ENCODE measurements around the gene AKT1.
A peak's percentile ranks its signal among the peaks of the same experiment; 100 is the strongest.

Gene AKT1

DNA sequence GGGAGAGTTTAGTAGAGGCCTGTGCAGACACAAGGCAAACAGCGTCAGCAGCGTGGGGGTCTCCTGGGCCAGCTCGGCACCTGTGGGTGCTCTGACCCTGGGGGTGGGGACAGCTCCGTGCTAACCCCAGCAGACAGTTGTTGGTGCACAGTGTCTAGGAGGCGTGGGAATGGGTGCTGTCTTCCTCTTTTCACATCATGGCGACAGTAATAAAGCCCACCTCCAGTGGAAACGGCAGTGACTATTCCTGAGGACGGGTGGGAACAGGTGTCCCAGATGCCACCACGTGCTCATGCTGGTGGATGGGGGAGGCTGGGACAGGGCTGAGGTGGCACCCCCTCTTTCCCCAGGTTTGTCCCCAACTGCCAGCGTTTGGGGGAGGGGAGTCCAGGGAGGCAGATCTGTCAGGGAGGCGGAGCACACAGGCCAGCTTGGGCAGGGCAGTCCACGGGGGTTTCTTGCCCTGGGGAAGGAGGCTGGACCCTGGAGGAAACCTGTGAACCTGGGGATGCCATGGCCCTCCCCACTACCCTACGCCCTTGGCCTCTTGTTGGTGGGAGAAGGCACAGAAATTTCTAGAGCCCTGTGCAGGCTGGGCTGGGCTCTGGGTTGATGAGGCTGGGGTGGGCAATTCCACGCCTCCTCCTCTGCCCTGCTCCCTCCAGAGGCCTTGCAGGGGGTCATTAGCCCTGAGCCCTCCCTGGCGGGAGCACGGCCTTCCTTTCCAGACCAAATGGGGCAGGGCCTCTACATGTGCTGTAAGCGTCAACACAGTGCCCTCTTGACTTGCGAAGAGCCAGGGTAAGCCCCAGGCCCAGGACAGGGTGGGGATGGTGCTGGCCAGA, 9.2 kb upstream of the AKT1 start:
- no peak overlapping the region for H3K4me3 Mint-ChIP-seq
- DNase-seq, result no peak
- peaks cover 5% of the 10 kb centered on the region for H3K9me3 Mint-ChIP-seq
- H3K27me3 Mint-ChIP-seq (ENCODE audit: low read depth, poor library complexity), result peaks cover 36% of the 10 kb centered on the region
- no peak overlapping the region for H3K27ac Mint-ChIP-seq
- no peaks in the 10 kb centered on the region for H3K36me3 Mint-ChIP-seq (ENCODE audit: low read depth)
- H3K4me1 Mint-ChIP-seq, result peaks cover 19% of the 10 kb centered on the region
- TF ChIP-seq CTCF (IDR thresholded peaks at IDR 0.05), result no peak

DNA sequence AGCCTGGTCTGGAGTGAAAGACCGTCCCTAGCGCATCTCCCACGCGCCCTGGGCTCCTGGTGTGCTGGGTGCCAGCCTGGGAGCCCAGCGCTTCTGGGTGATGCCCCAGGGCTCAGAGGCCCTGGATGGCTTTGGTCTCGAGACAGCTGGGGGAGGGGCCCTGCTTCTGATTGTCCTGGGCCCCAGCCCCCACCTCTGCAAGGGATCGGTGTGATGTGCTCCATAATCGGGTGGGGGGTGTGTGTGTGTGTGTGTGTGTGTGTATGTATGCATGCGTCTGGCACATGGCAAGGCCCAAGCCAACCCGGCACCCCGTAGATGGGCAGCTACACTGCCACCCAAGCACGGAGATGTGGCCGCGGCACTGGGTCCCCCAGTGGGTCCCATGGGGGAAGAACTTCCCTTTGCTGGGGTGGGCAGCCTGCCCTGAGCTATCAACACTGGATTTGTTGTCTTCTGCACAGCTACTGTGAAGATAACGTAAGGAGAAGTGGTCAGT, 8.4 kb upstream of the AKT1 start:
- peaks cover 43% of the 10 kb centered on the region for H3K27me3 Mint-ChIP-seq (ENCODE audit: low read depth, poor library complexity)
- H3K4me1 Mint-ChIP-seq, result peaks cover 27% of the 10 kb centered on the region
- no peak for TF ChIP-seq CTCF (IDR thresholded peaks at IDR 0.05)
- H3K4me3 Mint-ChIP-seq, result no peak overlapping the region
- no peak overlapping the region for H3K27ac Mint-ChIP-seq
- no peak for DNase-seq
- H3K36me3 Mint-ChIP-seq (ENCODE audit: low read depth), result no peaks in the 10 kb centered on the region
- peaks cover 5% of the 10 kb centered on the region for H3K9me3 Mint-ChIP-seq

DNA sequence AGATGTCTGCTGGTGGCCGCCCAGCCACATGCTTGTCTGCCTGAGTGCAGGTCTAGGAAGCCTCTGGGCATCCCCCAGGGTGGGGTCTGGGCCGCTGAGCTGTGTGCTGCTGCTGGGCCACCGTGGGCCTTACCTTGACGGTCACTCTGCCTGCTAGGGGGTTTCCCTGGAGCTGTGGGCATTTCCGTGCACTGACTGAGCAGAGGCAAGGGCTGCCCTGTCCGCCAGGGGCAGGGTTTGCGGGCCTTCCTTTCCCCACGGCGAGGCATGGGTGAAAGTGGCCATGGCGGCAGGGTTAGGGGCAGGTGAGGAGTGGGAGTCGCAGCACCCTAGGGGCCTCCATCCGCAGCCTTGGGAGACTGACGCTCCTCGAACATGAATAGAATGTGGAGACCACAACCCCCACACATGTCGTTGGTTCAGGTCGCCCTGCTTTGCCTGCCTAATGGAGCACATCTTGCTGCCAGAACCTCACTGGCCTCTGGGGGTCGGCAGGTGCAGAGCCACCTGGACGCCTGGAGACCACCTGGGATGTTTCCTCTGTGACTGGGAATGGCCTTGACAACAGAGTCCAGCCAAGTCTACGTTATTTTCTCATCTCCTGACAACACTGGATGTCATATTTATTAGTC, 7.8 kb upstream of the AKT1 start:
- Mint-ChIP-seq H3K27ac (no peak overlapping the region), H3K4me3 (no peak overlapping the region), H3K36me3 (ENCODE audit: low read depth) (no peaks in the 10 kb centered on the region), H3K27me3 (ENCODE audit: low read depth, poor library complexity) (peaks cover 47% of the 10 kb centered on the region), H3K4me1 (peaks cover 31% of the 10 kb centered on the region), H3K9me3 (peaks cover 5% of the 10 kb centered on the region)
- TF ChIP-seq CTCF (IDR thresholded peaks at IDR 0.05), result no peak
- DNase-seq, result no peak

GRCh38 chr14:104802394-104803184, 7.0 kb upstream of the AKT1 start:
- H3K27ac Mint-ChIP-seq, result no peak overlapping the region
- H3K4me3 Mint-ChIP-seq, result peak overlapping the region; percentile 55
- no peak for TF ChIP-seq CTCF (IDR thresholded peaks at IDR 0.05)
- no peak for DNase-seq
- peaks cover 37% of the 10 kb centered on the region for H3K4me1 Mint-ChIP-seq
- peaks cover 47% of the 10 kb centered on the region for H3K27me3 Mint-ChIP-seq (ENCODE audit: low read depth, poor library complexity)
- peaks cover 5% of the 10 kb centered on the region for H3K9me3 Mint-ChIP-seq
- H3K36me3 Mint-ChIP-seq (ENCODE audit: low read depth), result no peaks in the 10 kb centered on the region

GRCh38 chr14:104801520-104802393, 6.2 kb upstream of the AKT1 start:
- Mint-ChIP-seq H3K9me3 (peaks cover 5% of the 10 kb centered on the region), H3K4me3 (peak overlapping the region; percentile 84), H3K27ac (no peak overlapping the region), H3K36me3 (ENCODE audit: low read depth) (no peaks in the 10 kb centered on the region), H3K27me3 (ENCODE audit: low read depth, poor library complexity) (peaks cover 44% of the 10 kb centered on the region), H3K4me1 (peaks cover 45% of the 10 kb centered on the region)
- TF ChIP-seq CTCF (IDR thresholded peaks at IDR 0.05), result no peak
- DNase-seq, result no peak

Data from nephron progenitor cell (in vitro differentiated cells).